GM12878 (cell line): Measurements from ENCODE around the gene CCR7. TPM values are rescaled to one million over a fixed set of nuclear protein-coding genes. Genes with fewer than 3 reads are reported as not detected.

Experiments
- BMI1 ChIP-seq: fragments of 450-650 bp; IDR thresholded peaks from 2 replicates; pipeline ENCODE4 v1.6.1; 2016; ENCODE audit warnings: mild to moderate bottlenecking, moderate library complexity, borderline replicate concordance
- CBX3 ChIP-seq: fragments of 200-600 bp; sonication (generic); IDR thresholded peaks from 2 replicates; pipeline ENCODE4 v1.6.1; 2016; ENCODE audit warnings: low read depth, borderline replicate concordance
- CBX5 ChIP-seq: sonication (generic); IDR thresholded peaks from 2 replicates; pipeline ENCODE4 v1.6.1; 2016; ENCODE audit warnings: low read depth, moderate library complexity, mild to moderate bottlenecking, inconsistent platforms
- CEBPB ChIP-seq, 2 experiments: fragments of 150-350 bp in 1 of 2; IDR thresholded peaks; 2 replicates each; pipeline ENCODE4 v1.6.1; 2012 to 2014; ENCODE audit warnings: low read depth in 2 of 2, low read length in 2 of 2, borderline replicate concordance in 1 of 2, inconsistent platforms in 1 of 2
- ESRRA ChIP-seq: IDR thresholded peaks from 2 replicates; pipeline ENCODE4 v1.6.1; 2012; ENCODE audit warnings: mild to moderate bottlenecking, low read length, improper control_type of control experiment
- MYC ChIP-seq: IDR thresholded peaks from 2 replicates; pipeline ENCODE4 v1.6.1; 2011; ENCODE audit warnings: mild to moderate bottlenecking, low read length, moderate library complexity, inconsistent platforms; ENCODE audit not compliant: insufficient read depth, insufficient replicate concordance, insufficient read length, severe bottlenecking
- NFIC ChIP-seq: IDR thresholded peaks from 2 replicates; pipeline ENCODE4 v1.6.1; 2012; ENCODE audit warnings: low read depth, mild to moderate bottlenecking, inconsistent platforms, low read length, moderate library complexity
- POLR2A ChIP-seq: IDR thresholded peaks from 2 replicates; pipeline ENCODE4 v1.6.1; 2011; ENCODE audit warnings: low read depth, mild to moderate bottlenecking, low read length
- POLR2AphosphoS2 ChIP-seq: IDR thresholded peaks from 2 replicates; pipeline ENCODE4 v1.6.1; 2011; ENCODE audit warnings: low read depth, mild to moderate bottlenecking, low read length, improper control_type of control experiment, moderate library complexity
- RAD51 ChIP-seq: fragments of 450-650 bp; IDR thresholded peaks from 2 replicates; pipeline ENCODE4 v1.6.1; 2016; ENCODE audit warnings: moderate library complexity, mild to moderate bottlenecking, inconsistent platforms
- SMAD5 ChIP-seq: IDR thresholded peaks from 2 replicates; pipeline ENCODE4 v1.6.1; 2016; ENCODE audit warnings: antibody characterized with exemption, low read depth
- SPI1 ChIP-seq: IDR thresholded peaks from 2 replicates; pipeline ENCODE4 v1.6.1; 2011; ENCODE audit warnings: low read depth, mild to moderate bottlenecking, low read length, moderate library complexity, borderline replicate concordance; ENCODE audit not compliant: insufficient read depth
- STAT1 ChIP-seq: fragments of 450-650 bp; conservative IDR thresholded peaks from 2 replicates; pipeline ENCODE4 v1.6.1; 2014; ENCODE audit warnings: antibody characterized with exemption, mild to moderate bottlenecking
- ZNF24 ChIP-seq: fragments of 450-650 bp; IDR thresholded peaks from 2 replicates; pipeline ENCODE4 v1.6.1; 2017; ENCODE audit warnings: antibody characterized with exemption, mild to moderate bottlenecking
- polyA plus RNA-seq, 11 experiments: library from polyadenylated mRNA; depleted of rRNA in 4 of 11; unstranded in 6 of 11; stranded (reverse) in 5 of 11; fragments of >200 nt; fragmentation: Nextera tagmentation in 4 of 11; fragmentation: Illumina TruSeq in 1 of 11; extraction: Ambion mirVana in 4 of 11; extraction: Trizol in 1 of 11; gene quantifications; 1 replicate in 1 of 11; 2 replicates in 10 of 11; pipeline versions ENCODE4 v1.2.1 to v1.2.3, GENCODE V29; 2011 to 2016; ENCODE audit warnings: inconsistent platforms in 2 of 11, missing spikeins in 2 of 11, low read depth in 1 of 11
- total RNA-seq, 4 experiments: library from RNA; depleted of rRNA in 3 of 4; stranded (reverse); fragments of >200 nt in 3 of 4; fragmentation: Illumina TruSeq in 1 of 4; extraction: Trizol in 1 of 4; gene quantifications; 2 replicates each; pipeline versions ENCODE4 v1.2.1 to v1.2.3, GENCODE V29; 2013 to 2021
- TF ChIP-seq, protein P1 (sequence below): fragments of 450-650 bp; IDR thresholded peaks from 2 replicates; pipeline ENCODE4 v1.6.1; 2018; ENCODE audit warnings: borderline replicate concordance, mild to moderate bottlenecking; ENCODE audit not compliant: partially characterized antibody
- TF ChIP-seq, protein P2 (sequence below): fragments of 450-650 bp; conservative IDR thresholded peaks from 2 replicates; pipeline ENCODE4 v1.6.1; 2017; ENCODE audit warnings: mild to moderate bottlenecking, moderate library complexity
- TF ChIP-seq, protein P3 (sequence below): IDR thresholded peaks from 2 replicates; pipeline ENCODE4 v1.6.1; 2012; ENCODE audit warnings: low read depth, low read length, improper control_type of control experiment
- TF ChIP-seq, protein P4 (sequence below): IDR thresholded peaks from 2 replicates; pipeline ENCODE4 v1.6.1; 2011; ENCODE audit warnings: borderline replicate concordance, low read depth, mild to moderate bottlenecking, moderate library complexity, low read length; ENCODE audit not compliant: insufficient read depth, poor library complexity, severe bottlenecking
- TF ChIP-seq, protein P5 (sequence below): fragments of 450-650 bp; formaldehyde crosslinking; IDR thresholded peaks from 2 replicates; pipeline ENCODE4 v1.4.0; 2020; ENCODE audit warnings: mild to moderate bottlenecking, moderate library complexity

CCR7 gene
- total and polyA plus RNA-seq, 10 of the 15 experiments (the other 5 are each of a cell fraction or from before 2014, with no cell fraction given), result 131 to 1,171 (median 260) TPM

DNA sequence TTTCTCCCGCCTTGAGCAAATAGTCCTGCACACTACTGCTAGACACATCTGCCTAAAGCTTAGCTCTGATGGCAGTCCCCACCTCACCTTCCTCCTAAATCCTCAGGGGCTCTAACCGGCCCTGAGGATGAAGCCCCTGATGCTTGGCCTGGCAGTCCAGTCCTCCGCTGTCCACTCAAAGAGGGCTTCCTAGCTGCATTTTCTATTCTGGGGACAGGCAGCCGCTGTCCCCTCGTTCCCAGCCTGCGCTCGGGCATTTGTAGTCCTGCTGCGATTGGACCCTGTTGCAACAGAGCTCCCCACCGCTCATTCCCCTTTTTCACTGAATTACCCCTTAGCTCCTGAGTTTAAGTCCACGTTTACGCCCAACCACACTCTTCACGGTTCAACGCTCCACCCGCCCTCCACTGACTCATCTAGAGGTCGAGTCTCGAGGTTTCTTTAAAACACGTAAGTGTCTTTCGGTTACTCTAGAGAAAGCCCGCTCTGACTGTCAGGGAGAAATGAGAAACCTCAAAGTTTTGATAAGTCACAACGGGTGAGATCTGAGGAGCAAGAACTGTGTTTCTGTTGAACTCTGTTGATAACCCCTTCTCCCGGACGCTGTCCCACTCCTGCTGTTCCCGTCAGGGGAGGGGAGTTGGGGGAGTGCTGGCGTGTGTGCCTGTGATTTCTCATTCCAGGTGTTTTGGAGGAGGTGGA, 4.5 kb downstream of the CCR7 start (continued):
- TF ChIP-seq, protein P1, sequence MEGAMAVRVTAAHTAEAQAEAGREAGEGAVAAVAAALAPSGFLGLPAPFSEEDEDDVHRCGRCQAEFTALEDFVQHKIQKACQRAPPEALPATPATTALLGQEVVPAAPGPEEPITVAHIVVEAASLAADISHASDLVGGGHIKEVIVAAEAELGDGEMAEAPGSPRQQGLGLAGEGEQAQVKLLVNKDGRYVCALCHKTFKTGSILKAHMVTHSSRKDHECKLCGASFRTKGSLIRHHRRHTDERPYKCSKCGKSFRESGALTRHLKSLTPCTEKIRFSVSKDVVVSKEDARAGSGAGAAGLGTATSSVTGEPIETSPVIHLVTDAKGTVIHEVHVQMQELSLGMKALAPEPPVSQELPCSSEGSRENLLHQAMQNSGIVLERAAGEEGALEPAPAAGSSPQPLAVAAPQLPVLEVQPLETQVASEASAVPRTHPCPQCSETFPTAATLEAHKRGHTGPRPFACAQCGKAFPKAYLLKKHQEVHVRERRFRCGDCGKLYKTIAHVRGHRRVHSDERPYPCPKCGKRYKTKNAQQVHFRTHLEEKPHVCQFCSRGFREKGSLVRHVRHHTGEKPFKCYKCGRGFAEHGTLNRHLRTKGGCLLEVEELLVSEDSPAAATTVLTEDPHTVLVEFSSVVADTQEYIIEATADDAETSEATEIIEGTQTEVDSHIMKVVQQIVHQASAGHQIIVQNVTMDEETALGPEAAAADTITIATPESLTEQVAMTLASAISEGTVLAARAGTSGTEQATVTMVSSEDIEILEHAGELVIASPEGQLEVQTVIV, result no peak
- TF ChIP-seq, protein P2, sequence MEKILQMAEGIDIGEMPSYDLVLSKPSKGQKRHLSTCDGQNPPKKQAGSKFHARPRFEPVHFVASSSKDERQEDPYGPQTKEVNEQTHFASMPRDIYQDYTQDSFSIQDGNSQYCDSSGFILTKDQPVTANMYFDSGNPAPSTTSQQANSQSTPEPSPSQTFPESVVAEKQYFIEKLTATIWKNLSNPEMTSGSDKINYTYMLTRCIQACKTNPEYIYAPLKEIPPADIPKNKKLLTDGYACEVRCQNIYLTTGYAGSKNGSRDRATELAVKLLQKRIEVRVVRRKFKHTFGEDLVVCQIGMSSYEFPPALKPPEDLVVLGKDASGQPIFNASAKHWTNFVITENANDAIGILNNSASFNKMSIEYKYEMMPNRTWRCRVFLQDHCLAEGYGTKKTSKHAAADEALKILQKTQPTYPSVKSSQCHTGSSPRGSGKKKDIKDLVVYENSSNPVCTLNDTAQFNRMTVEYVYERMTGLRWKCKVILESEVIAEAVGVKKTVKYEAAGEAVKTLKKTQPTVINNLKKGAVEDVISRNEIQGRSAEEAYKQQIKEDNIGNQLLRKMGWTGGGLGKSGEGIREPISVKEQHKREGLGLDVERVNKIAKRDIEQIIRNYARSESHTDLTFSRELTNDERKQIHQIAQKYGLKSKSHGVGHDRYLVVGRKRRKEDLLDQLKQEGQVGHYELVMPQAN, result no peak
- TF ChIP-seq CEBPB (IDR thresholded peaks at IDR 0.05; ENCODE audit: borderline replicate concordance in 1 of 2, low read depth in 2 of 2, low read length in 2 of 2) (no peak), RAD51 (0 out of 2 replicates have a peak, but pooled peaks have one; percentile 13), CBX5 (no peak; the same call in 1 of the 2 replicates), SPI1 (peak; percentile 69), MYC (no peak), POLR2A (peak; percentile 71; the same call in 1 of the 2 replicates), ZNF24 (0 out of 2 replicates have a peak, but pooled peaks have one; percentile 14), STAT1 (0 out of 2 replicates have a peak, but pooled peaks have one; percentile 12), BMI1 (peak; percentile 64), CBX3 (no peak), POLR2AphosphoS2 (peak; percentile 96), SMAD5 (peak; percentile 79), NFIC (peak; percentile 99), ESRRA (no peak)
- TF ChIP-seq, protein P3, sequence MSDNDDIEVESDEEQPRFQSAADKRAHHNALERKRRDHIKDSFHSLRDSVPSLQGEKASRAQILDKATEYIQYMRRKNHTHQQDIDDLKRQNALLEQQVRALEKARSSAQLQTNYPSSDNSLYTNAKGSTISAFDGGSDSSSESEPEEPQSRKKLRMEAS, result no peak
- TF ChIP-seq, protein P4, sequence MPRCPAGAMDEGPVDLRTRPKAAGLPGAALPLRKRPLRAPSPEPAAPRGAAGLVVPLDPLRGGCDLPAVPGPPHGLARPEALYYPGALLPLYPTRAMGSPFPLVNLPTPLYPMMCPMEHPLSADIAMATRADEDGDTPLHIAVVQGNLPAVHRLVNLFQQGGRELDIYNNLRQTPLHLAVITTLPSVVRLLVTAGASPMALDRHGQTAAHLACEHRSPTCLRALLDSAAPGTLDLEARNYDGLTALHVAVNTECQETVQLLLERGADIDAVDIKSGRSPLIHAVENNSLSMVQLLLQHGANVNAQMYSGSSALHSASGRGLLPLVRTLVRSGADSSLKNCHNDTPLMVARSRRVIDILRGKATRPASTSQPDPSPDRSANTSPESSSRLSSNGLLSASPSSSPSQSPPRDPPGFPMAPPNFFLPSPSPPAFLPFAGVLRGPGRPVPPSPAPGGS, result peak; percentile 76
- TF ChIP-seq, protein P5, sequence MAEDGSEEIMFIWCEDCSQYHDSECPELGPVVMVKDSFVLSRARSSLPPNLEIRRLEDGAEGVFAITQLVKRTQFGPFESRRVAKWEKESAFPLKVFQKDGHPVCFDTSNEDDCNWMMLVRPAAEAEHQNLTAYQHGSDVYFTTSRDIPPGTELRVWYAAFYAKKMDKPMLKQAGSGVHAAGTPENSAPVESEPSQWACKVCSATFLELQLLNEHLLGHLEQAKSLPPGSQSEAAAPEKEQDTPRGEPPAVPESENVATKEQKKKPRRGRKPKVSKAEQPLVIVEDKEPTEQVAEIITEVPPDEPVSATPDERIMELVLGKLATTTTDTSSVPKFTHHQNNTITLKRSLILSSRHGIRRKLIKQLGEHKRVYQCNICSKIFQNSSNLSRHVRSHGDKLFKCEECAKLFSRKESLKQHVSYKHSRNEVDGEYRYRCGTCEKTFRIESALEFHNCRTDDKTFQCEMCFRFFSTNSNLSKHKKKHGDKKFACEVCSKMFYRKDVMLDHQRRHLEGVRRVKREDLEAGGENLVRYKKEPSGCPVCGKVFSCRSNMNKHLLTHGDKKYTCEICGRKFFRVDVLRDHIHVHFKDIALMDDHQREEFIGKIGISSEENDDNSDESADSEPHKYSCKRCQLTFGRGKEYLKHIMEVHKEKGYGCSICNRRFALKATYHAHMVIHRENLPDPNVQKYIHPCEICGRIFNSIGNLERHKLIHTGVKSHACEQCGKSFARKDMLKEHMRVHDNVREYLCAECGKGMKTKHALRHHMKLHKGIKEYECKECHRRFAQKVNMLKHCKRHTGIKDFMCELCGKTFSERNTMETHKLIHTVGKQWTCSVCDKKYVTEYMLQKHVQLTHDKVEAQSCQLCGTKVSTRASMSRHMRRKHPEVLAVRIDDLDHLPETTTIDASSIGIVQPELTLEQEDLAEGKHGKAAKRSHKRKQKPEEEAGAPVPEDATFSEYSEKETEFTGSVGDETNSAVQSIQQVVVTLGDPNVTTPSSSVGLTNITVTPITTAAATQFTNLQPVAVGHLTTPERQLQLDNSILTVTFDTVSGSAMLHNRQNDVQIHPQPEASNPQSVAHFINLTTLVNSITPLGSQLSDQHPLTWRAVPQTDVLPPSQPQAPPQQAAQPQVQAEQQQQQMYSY (CRISPR knock-in tag), result peak; percentile 79; the same call in 1 of the 2 replicates
